ENCODE data around the gene EFCAB13. TPM values are rescaled to one million over a fixed set of nuclear protein-coding genes. Genes with fewer than 3 reads are reported as not detected.

The EFCAB13 gene
- total and polyA plus RNA-seq, 11 donors: 0.47 to 6.1 (median 1.4) TPM

DNA sequence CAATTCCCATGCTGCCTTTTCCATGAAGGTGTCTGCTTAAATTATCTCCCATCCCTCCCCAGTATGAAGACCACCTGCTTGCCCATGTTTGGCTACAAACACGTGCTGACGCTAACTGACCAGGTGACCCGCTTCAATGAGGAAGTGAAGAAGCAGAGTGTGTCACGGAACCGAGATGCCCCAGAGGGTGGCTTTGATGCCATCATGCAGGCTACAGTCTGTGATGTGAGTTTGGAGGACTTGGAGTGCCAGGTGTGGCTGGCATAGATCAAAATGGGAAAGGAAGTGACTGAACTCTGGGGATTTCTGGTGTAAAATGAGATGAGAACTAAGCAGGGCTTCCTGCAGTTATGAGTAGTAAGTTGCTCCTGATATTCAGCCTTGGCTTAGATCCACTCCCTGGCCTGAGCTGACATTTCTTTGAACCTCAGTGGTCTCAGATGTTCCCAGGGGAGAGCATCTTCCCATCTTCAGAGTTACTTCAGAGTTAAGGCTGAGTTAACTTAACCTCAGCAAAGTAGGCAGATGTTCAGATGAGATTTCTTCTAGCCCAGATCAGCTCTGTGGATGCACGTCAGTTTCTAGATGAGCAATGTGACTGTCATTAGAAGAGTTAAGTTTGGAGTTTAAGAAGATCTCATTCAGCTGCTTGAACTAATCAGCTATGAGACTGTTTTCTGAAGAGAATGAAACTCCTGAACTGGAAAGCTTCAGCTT, 37.4 kb upstream of the EFCAB13 start:
- peaks cover 0 to 10% (median 0%) of the 10 kb centered on the region in 12 donors for H3K4me1 ChIP-seq
- 88 to 93% (median 91%) methylated on average over 6 of the region's 6 CpGs for WGBS, 4 donors
- intact Hi-C loops (cut with DNase I): loop anchor here in 1 of 10 donors (2.0 kb wide), 2 partner anchors 20 to 34 kb away; partner anchors contain the start of gene ITGB3
- peak overlapping the region in 3 of 12 donors; percentile 6 to 51 (median 10) for H3K27ac ChIP-seq
- DNase-seq (no peak), ATAC-seq (peak in 1 of 4 donors; percentile 42)
- peaks cover 0 to 43% (median 0%) of the 10 kb centered on the region in 9 donors for H3K36me3 ChIP-seq
- H3K27me3 ChIP-seq: no peaks in the 10 kb centered on the region
- no peak overlapping the region for H3K4me3 ChIP-seq
- no peaks in the 10 kb centered on the region for H3K9me3 ChIP-seq
- TF ChIP-seq CTCF (IDR thresholded peaks at IDR 0.05) (no peak), POLR2A (IDR thresholded peaks at IDR 0.05) (no peak)

GRCh38 chr17:47287068-47287467, 36.7 kb upstream of the EFCAB13 start:
- DNase-seq: no peak
- intact Hi-C loops (cut with DNase I): loop anchor here in 1 of 10 donors (2.0 kb wide), 2 partner anchors 20 to 34 kb away; partner anchors contain the start of gene ITGB3
- TF ChIP-seq CTCF (IDR thresholded peaks at IDR 0.05) (no peak), POLR2A (IDR thresholded peaks at IDR 0.05) (no peak)
- ATAC-seq: no peak
- WGBS, 4 donors: 91 to 95% (median 94%) methylated on average over 4 of the region's 4 CpGs
- Histone ChIP-seq H3K27ac (peak overlapping the region in 3 of 12 donors; percentile 6 to 51 (median 10)), H3K4me1 (peaks cover 0 to 10% (median 0%) of the 10 kb centered on the region in 12 donors), H3K36me3 (peaks cover 0 to 46% (median 4%) of the 10 kb centered on the region in 9 donors), H3K9me3 (no peaks in the 10 kb centered on the region), H3K27me3 (no peaks in the 10 kb centered on the region), H3K4me3 (no peak overlapping the region)

DNA sequence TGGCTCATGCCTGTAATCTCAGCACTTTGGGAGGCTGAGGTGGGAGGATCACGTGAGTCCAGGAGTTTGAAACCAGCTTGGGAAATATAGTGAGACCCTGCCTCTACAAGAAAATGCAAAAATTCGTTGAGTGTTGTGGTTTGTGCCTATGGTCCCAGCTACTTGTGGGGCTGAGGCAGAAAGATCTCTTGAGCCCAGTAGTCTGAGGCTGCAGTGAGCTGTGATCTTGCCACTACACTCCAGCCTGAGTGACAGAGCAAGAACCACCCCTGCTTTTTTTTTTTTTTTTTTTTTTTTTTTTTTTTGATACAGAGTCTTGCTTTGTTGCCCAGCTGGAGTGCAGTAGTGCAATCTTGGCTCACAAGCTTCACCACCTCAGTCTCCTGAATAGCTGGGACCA, 36.1 kb upstream of the EFCAB13 start:
- Histone ChIP-seq H3K36me3 (peaks cover 0 to 52% (median 8%) of the 10 kb centered on the region in 9 donors), H3K4me1 (peaks cover 0 to 10% (median 0%) of the 10 kb centered on the region in 12 donors), H3K9me3 (no peaks in the 10 kb centered on the region), H3K27me3 (no peaks in the 10 kb centered on the region), H3K4me3 (no peak overlapping the region), H3K27ac (no peak overlapping the region)
- ATAC-seq (no peak), DNase-seq (no peak)
- intact Hi-C loops (cut with DNase I): loop anchor here in 1 of 10 donors (2.0 kb wide), 2 partner anchors 21 to 35 kb away; partner anchors contain the start of gene ITGB3
- WGBS, 4 donors: 78 to 88% (median 86%) methylated on average over 2 of the region's 2 CpGs
- no peak for TF ChIP-seq POLR2A (IDR thresholded peaks at IDR 0.05)
- no peak for TF ChIP-seq CTCF (IDR thresholded peaks at IDR 0.05)

- H3K27me3 ChIP-seq: no peaks in the 10 kb centered on the region
- no peak for ATAC-seq
- H3K4me1 ChIP-seq: peaks cover 0 to 10% (median 0%) of the 10 kb centered on the region in 12 donors
- no peak for TF ChIP-seq POLR2A (IDR thresholded peaks at IDR 0.05)
- TF ChIP-seq CTCF (IDR thresholded peaks at IDR 0.05): no peak
- no peak overlapping the region for H3K4me3 ChIP-seq
- H3K27ac ChIP-seq: no peak overlapping the region
- H3K9me3 ChIP-seq: no peaks in the 10 kb centered on the region
- peaks cover 0 to 54% (median 8%) of the 10 kb centered on the region in 9 donors for H3K36me3 ChIP-seq
- DNase-seq: no peak
- 84 to 91% (median 90%) methylated on average over 6 of the region's 6 CpGs for WGBS, 4 donors
- intact Hi-C loops (cut with DNase I): loop anchor here in 1 of 10 donors (1.0 kb wide), 1 partner anchor 22 kb away; no protein-coding TSS in a partner anchor
These were observed 35.1 kb upstream of the EFCAB13 start for GRCh38 chr17:47288531-47289116.
